NK-92 (cell line): ENCODE measurements around the gene CCDC38.
"Not testable (repeated sequence)": the region's sequence is repeated elsewhere in the genome, so short reads cannot be mapped to it uniquely, and the experiment has no call there.

ENCODE experiments used
- DNase-seq: peaks from one replicate; lab custom pipeline; 2025; ENCODE audit not compliant: unreplicated experiment; lab: John Stamatoyannopoulos, UW

The CCDC38 gene

GRCh38 chr12:95884998-95885397 is 57.4 kb downstream of the CCDC38 start:
- no peak for DNase-seq

GRCh38 chr12:95882873-95883272 is 59.5 kb downstream of the CCDC38 start:
- no peak for DNase-seq

- DNase-seq: no peak
These were observed 60.3 kb downstream of the CCDC38 start for GRCh38 chr12:95882080-95882479.

- DNase-seq: no peak
These were observed 61.0 kb downstream of the CCDC38 start for GRCh38 chr12:95881331-95881955.

- no peak for DNase-seq
These were observed 61.5 kb downstream of the CCDC38 start for GRCh38 chr12:95880895-95881294.

- no peak for DNase-seq
These were observed 64.8 kb downstream of the CCDC38 start for GRCh38 chr12:95877622-95878021.

- DNase-seq: no peak
These were observed 68.0 kb downstream of the CCDC38 start for GRCh38 chr12:95874452-95874851.

GRCh38 chr12:95870897-95871296 is 71.5 kb downstream of the CCDC38 start:
- DNase-seq: no peak

GRCh38 chr12:95863337-95863736 is 79.1 kb downstream of the CCDC38 start:
- DNase-seq: no peak

- no peak for DNase-seq
These were observed 80.4 kb downstream of the CCDC38 start for GRCh38 chr12:95862038-95862437.

- no peak for DNase-seq
These were observed 82.2 kb downstream of the CCDC38 start for GRCh38 chr12:95859947-95860850.

- DNase-seq: no peak
These were observed 83.0 kb downstream of the CCDC38 start for GRCh38 chr12:95859344-95859816.

GRCh38 chr12:95858451-95859343 is 83.7 kb downstream of the CCDC38 start, which contains the start of gene SNRPF:
Gene SNRPF (plus strand): TSS chr12:95858952. CDS start chr12:95859074, 122 bp downstream.
- peak; percentile 52 for DNase-seq

- DNase-seq: no peak
These were observed 84.6 kb downstream of the CCDC38 start for GRCh38 chr12:95857799-95858198.

GRCh38 chr12:95857156-95857555 is 85.3 kb downstream of the CCDC38 start:
- DNase-seq: no peak

GRCh38 chr12:95852133-95852532 is 90.3 kb downstream of the CCDC38 start:
- DNase-seq: no peak

GRCh38 chr12:95851606-95852005 is 90.8 kb downstream of the CCDC38 start:
- DNase-seq: no peak

- no peak for DNase-seq
These were observed 93.6 kb downstream of the CCDC38 start for GRCh38 chr12:95848575-95849388.

GRCh38 chr12:95842426-95842825 is 100.0 kb downstream of the CCDC38 start:
- not testable (repeated sequence) for DNase-seq

GRCh38 chr12:95838125-95838524 is 104.3 kb downstream of the CCDC38 start:
- DNase-seq: no peak
